GM06990 (cell line): ENCODE measurements around the gene DLG2.

ENCODE experiments used
- DNase-seq: peaks from one replicate; pipeline ENCODE4 v3.0.0-alpha.2; 2011; ENCODE audit not compliant: insufficient read length; ENCODE audit errors: extremely low read depth
- H3K27me3 ChIP-seq: replicated peaks from 2 replicates; pipeline ENCODE4 v1.6.0; 2011; ENCODE audit warnings: low read length; ENCODE audit not compliant: control insufficient read depth, insufficient read depth
- H3K36me3 ChIP-seq: 2 replicates; pipeline ENCODE4 v1.5.1; 2011; ENCODE audit warnings: low read length; ENCODE audit not compliant: control insufficient read depth, insufficient read depth
- H3K4me3 ChIP-seq: replicated peaks from 2 replicates; pipeline ENCODE4 v1.5.1; 2011; ENCODE audit warnings: low read depth, mild to moderate bottlenecking, control low read depth, low read length
- TF ChIP-seq, protein P1 (sequence below): IDR thresholded peaks from 2 replicates; pipeline ENCODE4 v1.5.1; 2011; ENCODE audit warnings: low read length, control low read depth, mild to moderate bottlenecking, inconsistent platforms; ENCODE audit not compliant: insufficient read depth, poor library complexity, severe bottlenecking

Gene DLG2

DNA sequence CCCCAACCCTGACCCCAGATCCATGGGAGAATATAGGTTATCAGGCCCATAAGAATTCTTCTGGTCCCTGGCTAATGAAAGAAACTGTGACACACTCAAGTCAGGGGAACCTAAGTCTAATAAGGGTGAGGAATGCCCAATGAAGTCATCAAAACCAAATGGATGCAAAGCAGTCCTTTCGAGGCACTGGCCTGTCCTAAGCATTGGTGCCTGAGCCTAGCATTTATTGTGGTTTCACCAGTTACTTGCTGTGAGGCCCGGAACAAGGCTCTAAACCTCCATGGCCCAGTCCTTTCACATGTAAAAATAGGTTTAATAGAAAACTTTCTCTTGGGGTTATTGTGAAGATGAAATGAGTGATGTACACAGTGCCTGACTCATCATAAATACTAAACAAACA is 712.6 kb downstream of the DLG2 start:
- Histone ChIP-seq H3K27me3 (no peaks in the 10 kb centered on the region), H3K4me3 (no peak overlapping the region), H3K36me3 (no peaks in the 10 kb centered on the region)
- no peak for DNase-seq
- TF ChIP-seq, protein P1, sequence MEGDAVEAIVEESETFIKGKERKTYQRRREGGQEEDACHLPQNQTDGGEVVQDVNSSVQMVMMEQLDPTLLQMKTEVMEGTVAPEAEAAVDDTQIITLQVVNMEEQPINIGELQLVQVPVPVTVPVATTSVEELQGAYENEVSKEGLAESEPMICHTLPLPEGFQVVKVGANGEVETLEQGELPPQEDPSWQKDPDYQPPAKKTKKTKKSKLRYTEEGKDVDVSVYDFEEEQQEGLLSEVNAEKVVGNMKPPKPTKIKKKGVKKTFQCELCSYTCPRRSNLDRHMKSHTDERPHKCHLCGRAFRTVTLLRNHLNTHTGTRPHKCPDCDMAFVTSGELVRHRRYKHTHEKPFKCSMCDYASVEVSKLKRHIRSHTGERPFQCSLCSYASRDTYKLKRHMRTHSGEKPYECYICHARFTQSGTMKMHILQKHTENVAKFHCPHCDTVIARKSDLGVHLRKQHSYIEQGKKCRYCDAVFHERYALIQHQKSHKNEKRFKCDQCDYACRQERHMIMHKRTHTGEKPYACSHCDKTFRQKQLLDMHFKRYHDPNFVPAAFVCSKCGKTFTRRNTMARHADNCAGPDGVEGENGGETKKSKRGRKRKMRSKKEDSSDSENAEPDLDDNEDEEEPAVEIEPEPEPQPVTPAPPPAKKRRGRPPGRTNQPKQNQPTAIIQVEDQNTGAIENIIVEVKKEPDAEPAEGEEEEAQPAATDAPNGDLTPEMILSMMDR = no peak

DNA sequence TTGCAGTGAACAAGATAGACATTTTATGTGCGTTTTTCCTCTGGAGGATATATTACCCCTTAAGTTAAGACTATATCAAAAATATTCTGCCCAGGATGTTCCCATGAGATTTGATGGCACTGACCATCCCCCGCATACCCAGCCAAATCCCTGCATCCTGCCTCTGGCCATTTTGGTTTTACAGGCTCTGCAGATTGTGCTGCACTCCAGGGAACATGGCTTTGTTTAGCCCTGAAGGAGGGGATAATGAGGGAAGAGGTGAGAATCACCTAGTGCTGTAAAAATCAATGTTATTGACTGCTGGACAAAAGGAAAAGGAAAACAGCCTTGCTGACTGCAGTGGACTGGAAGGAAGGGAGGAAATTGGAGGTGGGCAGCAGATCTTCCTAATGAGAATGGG is 717.4 kb downstream of the DLG2 start:
- TF ChIP-seq, protein P1 = no peak
- DNase-seq = no peak
- H3K4me3 ChIP-seq = no peak overlapping the region
- no peaks in the 10 kb centered on the region for H3K27me3 ChIP-seq
- no peaks in the 10 kb centered on the region for H3K36me3 ChIP-seq

DNA sequence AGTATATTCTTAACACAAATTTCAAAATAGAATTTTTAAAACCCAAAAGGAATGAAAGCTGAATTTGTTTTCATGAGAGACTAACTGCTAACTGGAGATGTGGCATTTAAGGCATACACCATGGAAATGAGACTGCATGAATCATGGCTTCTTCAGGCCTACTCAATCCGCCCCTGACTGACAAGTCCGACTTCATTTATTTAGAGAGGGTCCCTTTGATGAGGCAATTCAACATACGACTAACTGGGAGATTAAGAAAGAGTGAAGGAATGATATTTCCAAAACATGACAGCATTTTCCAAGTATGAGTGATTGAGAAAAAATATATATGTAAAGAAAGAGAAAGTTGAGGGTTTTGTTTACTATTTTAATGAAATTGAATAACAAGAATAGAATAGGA is 720.1 kb downstream of the DLG2 start:
- TF ChIP-seq, protein P1 = no peak
- no peaks in the 10 kb centered on the region for H3K36me3 ChIP-seq
- DNase-seq = no peak
- no peaks in the 10 kb centered on the region for H3K27me3 ChIP-seq
- H3K4me3 ChIP-seq = no peak overlapping the region

DNA sequence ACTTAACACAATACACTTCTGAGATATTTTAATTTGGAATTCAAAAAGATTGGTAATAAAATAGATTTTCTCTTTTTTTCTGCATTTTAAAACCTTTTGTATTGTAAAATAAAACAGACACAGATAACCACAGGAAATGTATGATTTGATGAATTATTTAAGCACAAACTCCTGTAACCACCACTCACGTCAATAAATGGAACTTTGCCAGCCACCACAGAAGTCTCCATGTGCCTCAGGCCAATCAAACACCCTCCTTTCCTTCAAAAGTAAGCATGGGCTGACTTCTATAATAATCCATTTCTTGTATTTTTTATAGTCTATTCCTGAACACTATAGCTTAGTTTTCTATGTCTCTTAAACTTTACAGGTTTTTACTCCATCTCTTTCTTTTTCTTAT is 721.7 kb downstream of the DLG2 start:
- H3K4me3 ChIP-seq = no peak overlapping the region
- no peak for DNase-seq

DNA sequence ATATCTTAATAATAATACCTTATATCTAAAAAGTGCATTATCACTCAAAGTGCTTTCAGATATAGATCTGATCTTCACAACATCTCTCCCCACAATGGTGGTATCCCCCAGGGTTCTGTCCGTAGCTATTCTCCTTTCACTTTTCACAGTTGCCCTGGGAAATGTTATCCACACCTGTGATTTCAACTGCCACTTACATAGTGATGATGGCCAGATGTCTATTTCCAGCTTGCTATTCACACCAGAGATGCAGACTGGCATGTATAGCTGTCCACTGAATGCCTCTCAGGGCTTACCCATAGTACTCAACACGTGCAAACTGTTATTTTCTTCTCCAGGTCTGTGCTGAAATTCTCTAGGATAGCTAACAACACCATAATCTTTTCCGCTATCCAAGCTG is 724.7 kb downstream of the DLG2 start:
- DNase-seq = no peak
- Histone ChIP-seq H3K27me3 (no peaks in the 10 kb centered on the region), H3K4me3 (no peak overlapping the region), H3K36me3 (no peaks in the 10 kb centered on the region)
- TF ChIP-seq, protein P1 = no peak

More for the DNA sequence above, 721.7 kb downstream of the DLG2 start:
- H3K36me3 ChIP-seq = no peaks in the 10 kb centered on the region
- H3K27me3 ChIP-seq = no peaks in the 10 kb centered on the region
- TF ChIP-seq, protein P1 = no peak

DNA sequence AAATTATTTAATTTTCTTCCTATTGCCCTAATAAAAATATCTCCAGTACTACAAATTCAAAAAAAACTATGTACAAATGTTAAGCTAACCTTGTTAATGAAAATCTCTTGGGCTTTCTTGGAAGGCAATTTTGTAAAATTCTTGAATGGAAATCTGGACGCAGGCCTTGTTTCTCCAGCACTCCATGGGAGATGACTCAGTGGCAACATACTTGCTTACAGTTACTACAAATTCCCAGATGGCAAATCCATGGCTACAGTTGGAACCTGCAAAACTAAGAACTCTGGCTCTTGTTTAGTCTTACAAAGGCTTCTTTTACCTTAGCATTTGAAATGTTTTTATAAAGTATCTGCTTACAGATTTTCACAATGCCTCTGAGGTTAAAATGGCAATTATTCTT is 725.2 kb downstream of the DLG2 start:
- TF ChIP-seq, protein P1 = no peak
- Histone ChIP-seq H3K27me3 (no peaks in the 10 kb centered on the region), H3K36me3 (no peaks in the 10 kb centered on the region), H3K4me3 (no peak overlapping the region)
- no peak for DNase-seq
